Calu3 (cell line): ENCODE results near the gene NEDD4L. TPM values are rescaled to one million over a fixed set of nuclear protein-coding genes. Genes with fewer than 3 reads are reported as not detected.

ENCODE experiments used
- BruUV-seq: library from RNA; stranded (reverse); fragments of 400-500 nt; replicated peaks from 2 replicates; lab custom pipeline; 2021; lab: Mats Ljungman, UMichigan
- CTCF ChIA-PET: fragments of 300-600 bp; sonication (Branson Sonifier 250); formaldehyde crosslinking; loops from one replicate; lab custom pipeline; 2022; ENCODE audit warnings: antibody characterized with exemption; lab: Charles Lee
- DNase-seq: peaks from one replicate; pipeline ENCODE4 v3.0.0; 2022
- H3K27ac Mint-ChIP-seq: one replicate; pipeline ENCODE4 v1.8.0; 2022; ENCODE audit warnings: mixed read lengths; ENCODE audit not compliant: unreplicated experiment
- H3K27me3 Mint-ChIP-seq: one replicate; pipeline ENCODE4 v1.8.0; 2022; ENCODE audit warnings: mixed read lengths; ENCODE audit not compliant: unreplicated experiment
- H3K36me3 Mint-ChIP-seq: one replicate; pipeline ENCODE4 v1.8.0; 2022; ENCODE audit warnings: mild to moderate bottlenecking, moderate library complexity, mixed read lengths; ENCODE audit not compliant: insufficient read depth, unreplicated experiment
- H3K4me1 Mint-ChIP-seq: one replicate; pipeline ENCODE4 v1.8.0; 2022; ENCODE audit warnings: mild to moderate bottlenecking, low read depth, mixed read lengths; ENCODE audit not compliant: unreplicated experiment
- H3K4me3 Mint-ChIP-seq: one replicate; pipeline ENCODE4 v1.8.0; 2022; ENCODE audit warnings: mild to moderate bottlenecking, low read depth, moderate library complexity, mixed read lengths; ENCODE audit not compliant: unreplicated experiment
- H3K9me3 Mint-ChIP-seq: one replicate; pipeline ENCODE4 v1.8.0; 2022; ENCODE audit warnings: low read depth, mixed read lengths; ENCODE audit not compliant: unreplicated experiment
- intact Hi-C: fragments of 100-400 bp; cut with micrococcal nuclease; formaldehyde crosslinking; loops from one replicate; pipeline ENCODE4 v1.10.0; 2022; ENCODE audit not compliant: unreplicated experiment
- total RNA-seq: library from RNA; stranded (reverse); gene quantifications from 2 replicates; pipeline ENCODE4 v1.2.3, GENCODE V29; 2022
- TF ChIP-seq, protein P1 (sequence below): fragments of 200-600 bp; IDR thresholded peaks from one replicate; pipeline ENCODE4 v1.8.0; 2022; ENCODE audit warnings: antibody characterized with exemption; ENCODE audit not compliant: unreplicated experiment

NEDD4L gene
- total RNA-seq, 1 experiment from 2014 or later, result 213 TPM

DNA sequence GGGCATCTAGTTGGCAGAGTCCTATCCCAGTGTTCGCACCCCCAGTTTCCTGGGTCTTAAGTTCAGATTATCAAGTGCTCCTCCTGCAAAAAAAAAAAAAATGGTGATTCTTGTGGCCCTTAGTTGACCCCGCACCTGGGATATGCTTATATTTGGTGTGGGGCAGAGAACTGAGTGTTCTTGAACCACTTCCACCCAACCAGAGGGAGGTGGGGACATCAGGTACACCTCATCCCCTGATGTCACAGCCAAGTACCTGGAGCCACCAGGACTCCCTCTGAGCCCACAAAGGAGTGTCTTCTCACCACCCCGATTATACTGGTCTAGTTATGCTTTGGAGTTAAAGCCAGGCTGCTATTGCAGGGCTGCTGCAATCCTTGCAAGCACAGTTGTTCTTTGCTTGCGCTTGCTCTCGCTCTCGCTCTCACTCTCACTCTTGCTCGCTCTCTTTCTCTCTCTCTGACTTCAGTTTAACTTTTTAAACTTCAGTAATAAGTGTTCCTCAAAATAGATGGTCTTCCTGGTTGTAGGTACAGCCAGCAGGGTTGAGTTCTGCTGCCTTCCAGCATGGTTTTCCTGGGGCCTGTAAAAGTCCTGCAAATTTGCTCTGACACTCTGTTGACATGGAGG lies 265.7 kb downstream of the NEDD4L start:
- intact Hi-C loops, result loop anchor here (1.0 to 10.0 kb wide), 3 partner anchors 22 to 425 kb away; partner anchors contain the start of gene NEDD4L
- H3K27me3 Mint-ChIP-seq, result no peaks in the 10 kb centered on the region
- peaks cover 54% of the 10 kb centered on the region for H3K4me1 Mint-ChIP-seq
- H3K27ac Mint-ChIP-seq, result peak overlapping the region; percentile 56
- no TSS peak for BruUV-seq
- no peak for DNase-seq
- TF ChIP-seq, protein P1, sequence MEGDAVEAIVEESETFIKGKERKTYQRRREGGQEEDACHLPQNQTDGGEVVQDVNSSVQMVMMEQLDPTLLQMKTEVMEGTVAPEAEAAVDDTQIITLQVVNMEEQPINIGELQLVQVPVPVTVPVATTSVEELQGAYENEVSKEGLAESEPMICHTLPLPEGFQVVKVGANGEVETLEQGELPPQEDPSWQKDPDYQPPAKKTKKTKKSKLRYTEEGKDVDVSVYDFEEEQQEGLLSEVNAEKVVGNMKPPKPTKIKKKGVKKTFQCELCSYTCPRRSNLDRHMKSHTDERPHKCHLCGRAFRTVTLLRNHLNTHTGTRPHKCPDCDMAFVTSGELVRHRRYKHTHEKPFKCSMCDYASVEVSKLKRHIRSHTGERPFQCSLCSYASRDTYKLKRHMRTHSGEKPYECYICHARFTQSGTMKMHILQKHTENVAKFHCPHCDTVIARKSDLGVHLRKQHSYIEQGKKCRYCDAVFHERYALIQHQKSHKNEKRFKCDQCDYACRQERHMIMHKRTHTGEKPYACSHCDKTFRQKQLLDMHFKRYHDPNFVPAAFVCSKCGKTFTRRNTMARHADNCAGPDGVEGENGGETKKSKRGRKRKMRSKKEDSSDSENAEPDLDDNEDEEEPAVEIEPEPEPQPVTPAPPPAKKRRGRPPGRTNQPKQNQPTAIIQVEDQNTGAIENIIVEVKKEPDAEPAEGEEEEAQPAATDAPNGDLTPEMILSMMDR, result no peak
- H3K36me3 Mint-ChIP-seq, result peaks cover 38% of the 10 kb centered on the region
- peak overlapping the region; percentile 1 for H3K4me3 Mint-ChIP-seq
- peaks cover 2% of the 10 kb centered on the region for H3K9me3 Mint-ChIP-seq
- CTCF ChIA-PET, result interaction anchor here (1.6 kb wide), 1 partner anchor 88 kb away, joined by 4 read pairs; no protein-coding TSS in a partner anchor

DNA sequence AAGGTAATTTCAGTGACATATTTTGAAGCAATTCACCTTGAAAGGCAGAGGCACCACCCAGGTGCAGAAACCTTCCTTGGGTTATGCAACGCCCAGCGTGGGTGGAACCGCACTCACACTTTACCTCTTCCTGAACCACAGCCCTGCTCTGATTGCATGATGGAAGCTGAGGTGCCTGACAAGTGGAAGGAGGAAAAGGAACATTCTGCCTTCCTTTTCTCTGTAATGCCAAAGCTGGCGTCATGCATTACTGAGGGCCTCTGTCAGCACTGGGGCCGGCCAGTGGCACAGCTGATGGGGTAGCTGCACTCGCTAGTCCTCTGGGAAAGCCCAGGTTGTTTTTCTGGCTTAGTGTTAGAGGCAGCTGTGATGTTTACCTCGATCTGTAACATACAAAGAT lies 266.5 kb downstream of the NEDD4L start:
- TF ChIP-seq, protein P1, result no peak
- H3K27ac Mint-ChIP-seq, result peak overlapping the region; percentile 56
- peaks cover 2% of the 10 kb centered on the region for H3K9me3 Mint-ChIP-seq
- peaks cover 35% of the 10 kb centered on the region for H3K36me3 Mint-ChIP-seq
- DNase-seq, result peak; percentile 83
- H3K27me3 Mint-ChIP-seq, result no peaks in the 10 kb centered on the region
- H3K4me1 Mint-ChIP-seq, result peaks cover 62% of the 10 kb centered on the region
- CTCF ChIA-PET, result interaction anchor here (0.6 to 1.6 kb wide), 2 partner anchors 11 to 89 kb away, joined by 4 to 5 read pairs; no protein-coding TSS in a partner anchor
- no TSS peak for BruUV-seq
- no peak overlapping the region for H3K4me3 Mint-ChIP-seq
- intact Hi-C loops, result loop anchor here (1.0 to 10.0 kb wide), 3 partner anchors 23 to 426 kb away; partner anchors contain the start of gene NEDD4L

GRCh38 chr18:58311390-58311789 lies 267.4 kb downstream of the NEDD4L start:
- peaks cover 71% of the 10 kb centered on the region for H3K4me1 Mint-ChIP-seq
- TF ChIP-seq, protein P1, result no peak
- no peaks in the 10 kb centered on the region for H3K9me3 Mint-ChIP-seq
- intact Hi-C loops, result loop anchor here (10.0 kb wide), 2 partner anchors 267 to 427 kb away; partner anchors contain the start of gene NEDD4L
- no peaks in the 10 kb centered on the region for H3K27me3 Mint-ChIP-seq
- H3K36me3 Mint-ChIP-seq, result peaks cover 44% of the 10 kb centered on the region
- H3K4me3 Mint-ChIP-seq, result peak overlapping the region; percentile 5
- CTCF ChIA-PET, result interaction anchor here (0.6 to 1.0 kb wide), 2 partner anchors 10 to 678 kb away, joined by 4 to 5 read pairs; no protein-coding TSS in a partner anchor
- H3K27ac Mint-ChIP-seq, result peak overlapping the region; percentile 56
- no TSS peak for BruUV-seq
- DNase-seq, result no peak

DNA sequence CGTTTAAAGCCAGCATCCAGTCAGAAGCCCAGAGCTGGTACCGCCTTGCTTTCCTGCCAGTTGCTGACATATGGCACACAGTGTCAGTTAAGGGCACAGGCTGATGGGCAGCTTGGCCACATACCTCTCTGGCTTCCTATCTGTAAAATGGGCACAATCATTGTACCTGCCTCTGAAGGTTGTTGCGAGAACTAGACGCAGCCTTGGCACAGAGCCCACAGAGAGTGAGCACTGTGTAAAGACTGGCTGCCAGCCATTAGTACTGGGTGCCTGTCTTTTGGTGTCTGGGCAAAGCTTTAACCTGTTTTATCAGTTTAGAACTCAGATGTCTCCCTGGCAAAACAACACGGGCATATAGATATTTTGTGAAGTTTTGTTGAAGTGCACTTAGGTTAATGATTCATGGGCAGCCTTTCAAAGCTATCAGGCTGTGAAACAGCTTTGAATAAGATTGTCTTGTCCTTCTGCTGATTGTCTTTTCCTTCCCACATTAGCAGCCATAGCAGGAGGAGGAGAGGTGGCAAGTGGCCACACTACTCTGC lies 269.5 kb downstream of the NEDD4L start:
- Mint-ChIP-seq H3K9me3 (no peaks in the 10 kb centered on the region), H3K36me3 (peaks cover 42% of the 10 kb centered on the region), H3K27me3 (no peaks in the 10 kb centered on the region), H3K4me1 (peaks cover 85% of the 10 kb centered on the region), H3K4me3 (no peak overlapping the region), H3K27ac (peak overlapping the region; percentile 58)
- CTCF ChIA-PET, result interaction anchor here (0.8 to 2.3 kb wide), 7 partner anchors 10 to 136 kb away, joined by 3 to 14 read pairs (median 3); no protein-coding TSS in a partner anchor
- TF ChIP-seq, protein P1, result no peak
- intact Hi-C loops, result loop anchor here (10.0 kb wide), 2 partner anchors 269 to 429 kb away; partner anchors contain the start of gene NEDD4L
- DNase-seq, result no peak
- no TSS peak for BruUV-seq
